Effector CD4-positive, alpha-beta T cell (primary cell): Measurements from ENCODE around the gene CTNS.
A peak's percentile ranks its signal among the peaks of the same experiment; 100 is the strongest.
"Not testable (repeated sequence)": the region's sequence is repeated elsewhere in the genome, so short reads cannot be mapped to it uniquely, and the experiment has no call there.

Experiments
- DNase-seq: peaks from one replicate; pipeline ENCODE4 v3.0.0-alpha.2; 2020

Gene CTNS

DNA sequence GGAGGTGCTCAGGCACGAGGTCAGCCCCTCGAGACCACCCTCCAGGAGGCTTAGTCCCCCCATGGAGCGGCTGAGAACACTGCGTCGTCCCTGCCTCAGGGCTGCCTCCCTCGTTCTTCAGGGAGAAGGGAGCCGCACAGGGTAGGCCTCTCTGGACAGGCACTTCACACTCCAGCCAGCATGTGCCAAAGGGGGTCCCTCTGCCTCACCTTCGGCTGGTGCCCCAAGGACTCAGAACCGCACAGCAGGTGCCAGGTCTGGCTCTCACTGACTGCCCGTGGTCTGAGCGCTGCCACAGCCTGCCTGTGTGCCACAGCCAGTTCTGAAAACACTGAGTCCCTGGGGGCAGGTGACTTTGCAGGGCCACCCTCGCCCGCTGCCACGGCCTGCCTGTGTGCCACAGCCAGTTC lies 52.3 kb downstream of the CTNS start:
- no peak for DNase-seq

DNA sequence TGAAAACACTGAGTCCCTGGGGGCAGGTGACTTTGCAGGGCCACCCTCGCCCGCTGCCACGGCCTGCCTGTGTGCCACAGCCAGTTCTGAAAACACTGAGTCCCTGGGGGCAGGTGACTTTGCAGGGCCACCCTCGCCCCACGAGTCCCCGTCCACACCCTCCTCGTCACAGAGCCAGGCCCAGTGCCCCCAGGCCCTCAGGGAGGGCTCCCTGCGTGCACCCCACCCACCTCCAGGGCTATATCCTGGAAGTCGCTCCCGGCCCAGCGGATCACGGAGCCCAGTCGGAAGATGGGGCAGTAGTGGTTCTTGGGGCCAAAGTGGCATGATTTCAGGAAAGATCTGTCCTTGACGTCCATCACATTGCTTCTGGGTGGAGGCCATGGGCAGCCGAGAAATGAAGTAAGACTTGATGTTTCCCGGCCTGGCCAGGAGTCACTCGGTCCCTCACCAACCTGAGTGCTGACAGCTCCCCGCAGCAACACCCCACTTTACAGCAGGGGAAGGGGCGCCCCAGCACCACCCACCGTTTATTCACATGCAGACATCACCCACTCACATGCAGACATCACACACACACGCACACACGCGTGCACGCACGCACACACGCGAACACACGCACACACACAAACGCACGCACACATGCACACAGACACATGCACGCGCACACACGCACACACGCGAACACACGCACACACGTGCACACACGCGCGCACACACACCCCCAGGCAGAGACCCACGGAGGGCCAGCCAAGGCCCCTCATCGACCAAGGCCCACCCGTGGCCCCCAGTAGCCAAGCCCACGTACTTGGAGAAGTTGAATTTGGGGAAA lies 52.9 kb downstream of the CTNS start:
- DNase-seq: no peak

DNA sequence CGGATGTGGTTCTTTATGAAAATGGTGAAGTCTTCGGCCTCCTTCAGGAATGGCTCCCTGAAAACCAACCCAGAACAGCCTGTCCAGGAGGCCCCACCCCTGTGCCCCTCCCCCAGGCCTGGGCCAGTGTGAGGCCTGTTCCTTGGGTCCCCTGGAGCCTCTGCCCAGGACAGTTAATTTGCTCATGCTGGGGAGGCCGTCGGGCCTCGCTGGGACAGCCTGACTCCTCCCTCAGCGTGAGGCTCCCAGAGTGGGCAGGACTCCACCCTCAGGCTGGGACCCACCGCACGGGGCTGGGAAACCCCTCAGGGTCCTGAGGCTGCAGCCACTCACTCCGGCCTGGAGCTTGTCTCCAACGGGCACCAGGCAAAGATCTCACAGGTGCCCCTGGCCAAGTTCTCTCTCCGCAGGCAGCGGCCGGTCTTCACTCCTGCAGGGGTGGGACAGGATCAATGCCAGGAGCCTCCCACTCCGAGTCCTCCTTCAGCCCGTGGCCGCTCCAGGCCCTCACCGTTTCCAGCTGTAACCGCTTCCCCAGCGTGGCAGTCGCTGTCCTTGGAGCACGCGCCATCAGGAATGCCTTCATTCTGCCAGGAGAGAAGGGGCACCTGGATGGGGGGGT lies 53.6 kb downstream of the CTNS start:
- no peak for DNase-seq

DNA sequence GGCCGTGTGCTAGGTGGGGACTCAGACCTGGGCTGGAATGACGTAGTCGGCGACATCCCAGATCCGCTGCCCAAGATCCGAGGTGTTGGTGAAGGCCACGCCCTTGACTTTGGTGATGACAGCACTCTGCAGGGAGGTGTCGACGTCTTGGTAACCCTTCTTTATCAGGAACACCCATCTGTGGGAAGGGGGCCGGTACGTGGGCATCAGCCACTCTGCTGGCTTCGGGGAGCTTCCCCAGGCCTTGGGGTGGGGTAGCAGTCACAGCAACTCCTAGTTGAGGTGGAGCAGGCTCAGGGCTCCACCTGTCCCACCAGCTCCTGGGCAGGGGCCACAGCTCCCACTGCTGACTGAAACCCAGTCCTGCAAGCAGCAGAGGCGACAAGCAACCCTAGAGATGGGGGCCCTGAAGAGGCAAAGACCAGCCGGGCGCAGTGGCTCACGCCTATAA lies 55.1 kb downstream of the CTNS start:
- DNase-seq: no peak

DNA sequence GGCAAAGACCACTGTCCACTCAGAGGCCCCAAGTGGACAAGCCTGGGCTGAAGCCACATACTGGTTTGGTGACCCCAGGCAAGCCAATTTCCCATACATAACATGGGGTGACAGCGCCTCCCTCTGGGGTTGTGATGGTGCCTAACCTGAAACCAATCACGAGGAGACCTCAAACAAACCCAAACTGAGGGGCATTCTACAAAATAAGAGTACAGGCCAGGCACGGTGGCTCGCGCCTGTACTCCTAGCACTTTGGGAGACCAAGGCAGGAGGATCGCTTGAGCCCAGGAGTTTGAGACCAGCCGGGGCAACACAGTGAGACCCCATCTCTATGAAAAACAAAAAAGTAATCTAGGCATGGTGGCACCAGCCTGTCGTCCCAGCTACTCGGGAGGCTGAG lies 55.8 kb downstream of the CTNS start:
- no peak for DNase-seq

DNA sequence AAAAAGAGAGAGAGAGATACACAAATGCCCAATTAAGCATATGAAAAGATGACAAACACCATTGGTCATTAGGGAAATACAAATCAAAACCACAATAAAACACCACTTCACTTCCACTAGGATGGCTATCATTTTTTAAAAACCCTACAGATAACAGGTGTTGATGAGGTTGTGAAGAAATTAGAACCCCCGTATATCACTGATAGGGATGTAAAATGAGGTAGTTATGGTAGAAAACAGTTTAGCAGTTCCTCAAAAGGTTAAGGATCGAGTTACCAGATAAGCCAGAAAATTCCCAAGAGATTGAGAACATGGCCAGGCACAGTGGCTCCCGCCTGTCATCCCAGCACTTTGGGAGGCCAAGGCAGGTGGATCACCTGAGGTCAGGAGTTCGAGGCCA lies 56.6 kb downstream of the CTNS start:
- no peak for DNase-seq

DNA sequence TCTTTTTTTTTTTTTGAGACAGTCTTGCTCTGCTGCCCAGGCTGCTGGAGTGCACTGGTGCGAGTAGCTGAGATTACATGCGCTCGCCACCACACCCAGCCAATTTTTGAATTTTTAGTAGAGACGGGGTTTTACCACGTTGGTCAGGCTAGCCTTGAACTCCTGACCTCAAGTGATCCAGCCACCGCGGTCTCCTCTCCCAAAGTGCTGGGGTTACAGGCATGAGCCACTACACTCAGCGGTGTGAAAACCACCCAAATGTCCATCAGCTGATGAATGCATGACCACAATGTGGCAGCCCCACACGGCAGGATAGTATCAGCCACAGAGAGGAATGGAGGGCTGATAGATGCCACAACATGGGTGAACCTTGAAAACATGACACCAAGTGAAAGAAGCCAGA lies 57.3 kb downstream of the CTNS start:
- no peak for DNase-seq

DNA sequence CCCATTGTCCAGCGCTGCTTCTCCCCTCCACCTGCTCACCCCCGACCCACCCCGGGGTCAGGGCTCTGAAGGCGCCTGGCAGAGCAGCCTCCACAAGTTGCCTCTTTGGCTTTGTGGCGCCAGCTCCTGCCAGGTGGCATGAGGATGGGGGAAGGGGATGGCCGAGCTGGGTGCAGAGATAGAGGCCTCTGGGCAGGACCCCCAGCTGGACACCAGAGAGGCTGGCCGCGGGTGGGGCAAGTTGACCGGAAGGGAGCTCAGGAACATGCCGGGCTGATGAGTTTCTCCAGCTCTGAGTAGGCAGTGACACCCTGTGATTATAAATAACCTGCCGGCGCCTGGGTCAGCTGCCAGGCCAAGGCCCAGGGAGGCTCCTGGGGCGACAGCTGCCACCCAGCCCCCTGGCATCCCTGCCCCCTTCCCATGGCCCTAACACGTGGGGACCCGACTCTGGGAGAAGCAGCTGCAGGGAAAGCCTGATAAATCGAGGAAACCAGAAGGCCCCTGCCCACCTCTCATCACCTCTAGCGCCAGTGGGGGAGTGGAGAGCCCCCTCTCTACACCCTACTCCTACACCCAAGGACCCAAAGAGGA lies 58.7 kb downstream of the CTNS start:
- no peak for DNase-seq

DNA sequence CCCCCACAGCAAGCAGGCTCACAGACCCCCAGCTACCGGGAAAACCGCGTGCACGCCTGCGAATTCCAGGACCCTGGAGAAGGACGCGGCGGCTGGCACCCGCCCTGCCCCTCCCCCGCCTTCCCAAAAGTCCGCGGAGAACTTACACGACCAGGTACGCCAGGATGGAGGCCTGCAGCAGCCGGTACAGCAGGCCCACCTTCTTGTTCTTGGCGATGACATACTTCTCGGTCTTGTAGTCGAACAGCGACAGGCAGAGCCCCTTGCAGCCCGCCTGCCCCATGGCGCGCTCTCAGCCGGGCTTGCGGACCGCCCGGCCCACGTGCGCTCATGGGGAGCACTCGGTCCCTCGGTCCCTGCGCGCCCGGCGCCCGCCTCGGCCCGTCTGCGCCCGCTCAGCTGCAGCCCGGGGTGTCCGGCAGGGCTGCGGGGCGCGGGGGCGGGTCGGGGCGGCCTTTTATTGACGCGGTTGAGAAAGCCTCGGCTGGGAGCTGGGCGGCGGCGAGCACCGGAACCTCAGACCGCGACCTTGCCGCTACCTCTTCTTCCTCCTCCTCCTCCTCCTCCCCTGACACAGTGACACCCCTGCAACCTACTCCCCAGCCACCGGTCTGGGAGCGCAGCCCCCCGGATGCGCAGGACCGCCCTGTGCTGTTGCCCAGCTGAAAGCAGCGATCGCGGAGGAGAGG lies 59.3 kb downstream of the CTNS start, which contains the start of gene P2RX5:
TSS of gene P2RX5 (minus strand) at position 433 of the 689 bp plus-strand sequence. CDS start at position 283, 150 bp downstream.
- DNase-seq: no peak

DNA sequence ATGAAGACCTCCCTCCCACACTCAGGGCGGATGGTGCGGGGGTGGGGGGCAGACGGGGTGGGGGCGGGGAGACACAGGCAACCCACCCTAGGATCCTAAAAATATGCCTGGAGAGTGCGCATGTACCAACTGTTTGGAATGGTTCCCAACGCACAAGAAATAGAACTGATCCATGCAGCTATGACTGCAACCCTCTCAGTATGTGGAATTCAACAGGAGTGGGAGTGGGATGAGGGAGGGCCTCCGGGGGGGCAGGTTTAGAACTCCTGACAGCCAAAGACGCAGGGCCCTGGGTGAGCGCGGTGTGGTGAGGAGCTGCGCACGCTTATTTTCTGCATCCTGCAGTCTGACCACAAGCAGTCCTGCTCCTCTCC lies 60.5 kb downstream of the CTNS start:
- no peak for DNase-seq

DNA sequence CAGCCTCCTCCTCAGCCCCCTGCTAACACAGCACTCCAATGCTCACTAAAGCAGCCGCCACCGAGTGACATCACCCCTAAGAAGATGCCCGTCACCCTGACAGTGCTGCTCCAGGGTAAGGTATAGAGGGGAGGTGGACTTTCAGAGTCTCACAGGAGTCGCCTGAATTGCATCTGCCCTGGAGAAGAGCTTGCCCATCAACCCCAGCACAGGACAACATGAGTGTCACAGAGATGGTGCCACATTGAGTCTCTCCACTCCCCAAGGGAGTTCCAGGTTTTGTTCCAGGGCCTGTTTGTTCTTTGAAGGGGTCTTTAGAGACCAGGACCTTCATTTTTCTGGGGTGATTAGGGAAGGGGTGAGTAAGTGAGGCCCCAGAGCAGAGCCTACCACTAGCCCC lies 61.6 kb downstream of the CTNS start:
- no peak for DNase-seq

DNA sequence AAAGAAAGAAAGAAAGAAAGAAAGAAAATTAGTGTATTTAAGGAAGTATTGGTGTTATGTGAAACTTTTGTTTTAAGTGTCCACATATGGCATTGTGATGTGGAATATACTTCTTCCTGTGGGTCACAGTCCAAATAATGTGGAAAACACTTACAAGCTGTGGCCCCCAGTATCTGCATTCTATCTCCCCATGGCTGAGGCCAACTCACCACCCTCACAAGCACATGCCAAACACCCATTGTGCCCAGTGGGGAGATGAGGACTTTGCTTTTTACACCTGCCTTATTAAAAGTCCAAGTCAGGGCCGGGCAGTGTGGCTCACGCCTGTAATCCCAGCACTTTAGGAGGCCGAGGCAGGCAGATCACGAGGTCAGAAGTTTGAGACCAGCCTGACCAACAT lies 63.4 kb downstream of the CTNS start:
- no peak for DNase-seq

DNA sequence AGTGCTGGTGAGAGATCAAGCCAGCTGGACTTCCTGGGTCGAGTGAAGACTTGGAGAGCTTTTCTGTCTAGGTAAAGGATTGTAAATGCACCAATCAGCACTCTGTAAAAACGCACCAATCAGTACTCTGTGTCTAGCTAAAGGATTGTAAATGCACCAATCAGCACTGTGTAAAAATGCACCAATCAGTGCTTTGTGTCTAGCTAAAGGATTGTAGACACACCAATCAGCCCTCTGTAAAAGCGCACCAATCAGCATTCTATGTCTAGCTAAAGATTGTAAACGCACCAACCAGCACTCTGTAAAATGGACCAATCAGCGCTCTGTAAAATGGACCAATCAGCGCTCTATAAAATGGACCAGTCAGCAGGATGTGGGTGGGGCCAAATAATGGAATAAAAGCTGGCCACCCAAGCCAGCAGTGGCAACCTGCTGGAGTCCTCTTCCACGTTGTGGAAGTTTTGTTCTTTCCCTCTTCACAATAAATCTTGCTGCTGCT lies 65.5 kb downstream of the CTNS start:
- not testable (repeated sequence) for DNase-seq

DNA sequence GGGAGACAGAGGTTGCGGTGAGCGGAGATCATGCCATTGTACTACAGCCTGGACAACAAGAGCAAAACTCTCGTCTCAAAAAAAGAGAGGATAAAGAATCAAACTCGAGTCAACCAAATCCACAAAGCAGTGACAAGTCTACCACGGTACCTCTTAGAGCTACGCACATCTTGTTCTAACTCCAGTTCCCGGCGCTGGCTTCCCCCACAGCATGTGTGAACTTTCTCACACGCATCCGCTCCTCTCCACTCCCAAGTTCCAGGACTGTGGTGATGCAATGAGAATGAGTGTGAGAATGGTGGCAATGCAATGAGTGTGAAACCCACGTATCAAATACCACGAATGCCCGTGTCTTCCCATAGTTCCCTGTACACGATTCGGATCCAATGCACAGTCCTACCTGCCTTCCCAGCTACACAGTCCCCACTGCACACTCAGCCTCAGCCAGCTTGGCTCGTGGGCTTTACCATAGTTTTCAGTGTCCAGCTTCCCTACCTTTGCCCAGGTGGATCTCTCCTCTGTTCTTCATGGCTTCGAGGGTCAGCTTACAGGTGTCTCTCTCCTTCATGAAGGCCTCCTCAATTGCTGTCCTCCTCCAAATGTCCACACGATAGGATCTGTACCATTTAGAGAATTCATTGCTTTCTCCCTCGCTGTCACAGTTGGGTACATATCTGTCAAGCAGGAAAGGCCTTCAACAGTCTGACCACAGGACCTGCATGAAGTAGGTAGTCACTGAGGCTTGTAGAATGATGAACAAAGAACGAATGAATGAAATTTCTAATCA lies 68.6 kb downstream of the CTNS start:
- no peak for DNase-seq

DNA sequence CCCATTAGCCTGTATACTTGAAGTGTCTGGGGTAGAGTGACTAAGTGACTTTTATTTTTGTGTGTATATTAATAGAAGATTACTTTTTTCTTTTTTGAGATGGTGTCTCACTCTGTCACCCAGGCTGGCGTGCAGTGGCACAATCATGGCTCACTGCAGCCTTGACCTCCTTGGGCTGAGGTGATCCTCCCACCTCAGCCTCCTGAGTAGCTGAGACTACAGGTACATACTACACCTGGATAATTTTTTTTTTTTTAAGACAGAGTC lies 69.1 kb downstream of the CTNS start:
- not testable (repeated sequence) for DNase-seq

DNA sequence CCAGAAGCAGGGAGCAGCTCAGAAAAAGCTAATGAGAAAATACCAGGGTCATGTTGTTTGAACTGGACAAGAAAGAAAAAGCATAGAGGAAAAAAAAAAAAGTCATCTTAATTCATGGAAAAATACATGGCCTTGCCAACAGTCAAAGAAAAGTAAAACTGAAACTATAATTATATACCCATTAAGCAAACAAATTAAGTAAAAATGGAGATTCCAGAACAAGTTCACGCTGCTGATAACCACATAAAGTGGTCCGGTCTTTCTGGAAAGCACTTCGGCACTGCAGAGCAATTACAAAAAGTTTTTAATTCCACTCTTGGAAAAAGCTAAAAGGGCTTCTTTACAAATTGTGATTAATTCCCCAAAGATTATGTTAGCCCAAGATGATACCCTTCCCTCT lies 71.8 kb downstream of the CTNS start:
- no peak for DNase-seq

DNA sequence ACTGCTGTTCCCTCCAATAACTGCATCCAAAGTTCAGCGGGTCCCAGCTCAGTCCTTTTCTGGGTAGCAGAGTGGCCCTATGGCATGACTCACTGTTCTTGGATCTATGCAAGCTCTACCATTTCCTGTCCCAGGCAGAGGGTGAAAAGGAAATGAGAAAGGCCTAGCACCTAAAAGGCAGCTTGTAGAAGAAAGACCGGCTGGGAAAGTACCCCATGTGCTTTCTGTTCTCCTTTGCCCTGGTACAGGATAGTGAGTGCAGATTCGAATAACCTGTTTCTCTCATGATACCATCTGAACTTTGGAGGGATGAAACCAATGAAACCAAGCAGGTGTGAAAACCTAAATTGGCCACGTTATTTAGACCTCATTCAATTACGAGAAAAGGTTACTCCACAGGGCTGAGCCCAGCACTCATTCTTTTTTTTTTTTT lies 74.4 kb downstream of the CTNS start:
- DNase-seq: peak; percentile 65
